GM19025 (cell line): ENCODE measurements around the gene TNF.

Experiments
- ATAC-seq: cut with Tn5 transposase; IDR thresholded peaks from one replicate; pipeline ENCODE4 v1.9.1; 2021; ENCODE audit warnings: mild to moderate bottlenecking, low read depth, moderate library complexity; ENCODE audit not compliant: unreplicated experiment

TNF gene

DNA sequence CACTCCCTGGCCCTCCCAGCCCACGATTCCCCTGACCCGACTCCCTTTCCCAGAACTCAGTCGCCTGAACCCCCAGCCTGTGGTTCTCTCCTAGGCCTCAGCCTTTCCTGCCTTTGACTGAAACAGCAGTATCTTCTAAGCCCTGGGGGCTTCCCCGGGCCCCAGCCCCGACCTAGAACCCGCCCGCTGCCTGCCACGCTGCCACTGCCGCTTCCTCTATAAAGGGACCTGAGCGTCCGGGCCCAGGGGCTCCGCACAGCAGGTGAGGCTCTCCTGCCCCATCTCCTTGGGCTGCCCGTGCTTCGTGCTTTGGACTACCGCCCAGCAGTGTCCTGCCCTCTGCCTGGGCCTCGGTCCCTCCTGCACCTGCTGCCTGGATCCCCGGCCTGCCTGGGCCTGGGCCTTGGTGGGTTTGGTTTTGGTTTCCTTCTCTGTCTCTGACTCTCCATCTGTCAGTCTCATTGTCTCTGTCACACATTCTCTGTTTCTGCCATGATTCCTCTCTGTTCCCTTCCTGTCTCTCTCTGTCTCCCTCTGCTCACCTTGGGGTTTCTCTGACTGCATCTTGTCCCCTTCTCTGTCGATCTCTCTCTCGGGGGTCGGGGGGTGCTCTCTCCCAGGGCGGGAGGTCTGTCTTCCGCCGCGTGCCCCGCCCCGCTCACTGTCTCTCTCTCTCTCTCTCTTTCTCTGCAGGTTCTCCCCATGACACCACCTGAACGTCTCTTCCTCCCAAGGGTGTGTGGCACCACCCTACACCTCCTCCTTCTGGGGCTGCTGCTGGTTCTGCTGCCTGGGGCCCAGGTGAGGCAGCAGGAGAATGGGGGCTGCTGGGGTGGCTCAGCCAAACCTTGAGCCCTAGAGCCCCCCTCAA, 3.1 kb upstream of the TNF start, which contains the start of gene LTA:
TSS of gene LTA (plus strand) at position 249 of the 871 bp plus-strand sequence. CDS start at position 703, 454 bp downstream.
- peak; percentile 54 for ATAC-seq

DNA sequence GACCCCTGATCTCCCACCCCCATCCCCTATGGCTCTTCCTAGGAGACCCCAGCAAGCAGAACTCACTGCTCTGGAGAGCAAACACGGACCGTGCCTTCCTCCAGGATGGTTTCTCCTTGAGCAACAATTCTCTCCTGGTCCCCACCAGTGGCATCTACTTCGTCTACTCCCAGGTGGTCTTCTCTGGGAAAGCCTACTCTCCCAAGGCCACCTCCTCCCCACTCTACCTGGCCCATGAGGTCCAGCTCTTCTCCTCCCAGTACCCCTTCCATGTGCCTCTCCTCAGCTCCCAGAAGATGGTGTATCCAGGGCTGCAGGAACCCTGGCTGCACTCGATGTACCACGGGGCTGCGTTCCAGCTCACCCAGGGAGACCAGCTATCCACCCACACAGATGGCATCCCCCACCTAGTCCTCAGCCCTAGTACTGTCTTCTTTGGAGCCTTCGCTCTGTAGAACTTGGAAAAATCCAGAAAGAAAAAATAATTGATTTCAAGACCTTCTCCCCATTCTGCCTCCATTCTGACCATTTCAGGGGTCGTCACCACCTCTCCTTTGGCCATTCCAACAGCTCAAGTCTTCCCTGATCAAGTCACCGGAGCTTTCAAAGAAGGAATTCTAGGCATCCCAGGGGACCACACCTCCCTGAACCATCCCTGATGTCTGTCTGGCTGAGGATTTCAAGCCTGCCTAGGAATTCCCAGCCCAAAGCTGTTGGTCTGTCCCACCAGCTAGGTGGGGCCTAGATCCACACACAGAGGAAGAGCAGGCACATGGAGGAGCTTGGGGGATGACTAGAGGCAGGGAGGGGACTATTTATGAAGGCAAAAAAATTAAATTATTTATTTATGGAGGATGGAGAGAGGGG, 1.9 kb upstream of the TNF start:
- no peak for ATAC-seq

DNA sequence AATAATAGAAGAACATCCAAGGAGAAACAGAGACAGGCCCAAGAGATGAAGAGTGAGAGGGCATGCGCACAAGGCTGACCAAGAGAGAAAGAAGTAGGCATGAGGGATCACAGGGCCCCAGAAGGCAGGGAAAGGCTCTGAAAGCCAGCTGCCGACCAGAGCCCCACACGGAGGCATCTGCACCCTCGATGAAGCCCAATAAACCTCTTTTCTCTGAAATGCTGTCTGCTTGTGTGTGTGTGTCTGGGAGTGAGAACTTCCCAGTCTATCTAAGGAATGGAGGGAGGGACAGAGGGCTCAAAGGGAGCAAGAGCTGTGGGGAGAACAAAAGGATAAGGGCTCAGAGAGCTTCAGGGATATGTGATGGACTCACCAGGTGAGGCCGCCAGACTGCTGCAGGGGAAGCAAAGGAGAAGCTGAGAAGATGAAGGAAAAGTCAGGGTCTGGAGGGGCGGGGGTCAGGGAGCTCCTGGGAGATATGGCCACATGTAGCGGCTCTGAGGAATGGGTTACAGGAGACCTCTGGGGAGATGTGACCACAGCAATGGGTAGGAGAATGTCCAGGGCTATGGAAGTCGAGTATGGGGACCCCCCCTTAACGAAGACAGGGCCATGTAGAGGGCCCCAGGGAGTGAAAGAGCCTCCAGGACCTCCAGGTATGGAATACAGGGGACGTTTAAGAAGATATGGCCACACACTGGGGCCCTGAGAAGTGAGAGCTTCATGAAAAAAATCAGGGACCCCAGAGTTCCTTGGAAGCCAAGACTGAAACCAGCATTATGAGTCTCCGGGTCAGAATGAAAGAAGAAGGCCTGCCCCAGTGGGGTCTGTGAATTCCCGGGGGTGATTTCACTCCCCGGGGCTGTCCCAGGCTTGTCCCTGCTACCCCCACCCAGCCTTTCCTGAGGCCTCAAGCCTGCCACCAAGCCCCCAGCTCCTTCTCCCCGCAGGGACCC, 981 bp upstream of the TNF start:
- ATAC-seq = no peak

DNA sequence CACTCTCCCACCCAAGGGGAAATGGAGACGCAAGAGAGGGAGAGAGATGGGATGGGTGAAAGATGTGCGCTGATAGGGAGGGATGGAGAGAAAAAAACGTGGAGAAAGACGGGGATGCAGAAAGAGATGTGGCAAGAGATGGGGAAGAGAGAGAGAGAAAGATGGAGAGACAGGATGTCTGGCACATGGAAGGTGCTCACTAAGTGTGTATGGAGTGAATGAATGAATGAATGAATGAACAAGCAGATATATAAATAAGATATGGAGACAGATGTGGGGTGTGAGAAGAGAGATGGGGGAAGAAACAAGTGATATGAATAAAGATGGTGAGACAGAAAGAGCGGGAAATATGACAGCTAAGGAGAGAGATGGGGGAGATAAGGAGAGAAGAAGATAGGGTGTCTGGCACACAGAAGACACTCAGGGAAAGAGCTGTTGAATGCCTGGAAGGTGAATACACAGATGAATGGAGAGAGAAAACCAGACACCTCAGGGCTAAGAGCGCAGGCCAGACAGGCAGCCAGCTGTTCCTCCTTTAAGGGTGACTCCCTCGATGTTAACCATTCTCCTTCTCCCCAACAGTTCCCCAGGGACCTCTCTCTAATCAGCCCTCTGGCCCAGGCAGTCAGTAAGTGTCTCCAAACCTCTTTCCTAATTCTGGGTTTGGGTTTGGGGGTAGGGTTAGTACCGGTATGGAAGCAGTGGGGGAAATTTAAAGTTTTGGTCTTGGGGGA, 754 bp downstream of the TNF start:
- no peak for ATAC-seq

DNA sequence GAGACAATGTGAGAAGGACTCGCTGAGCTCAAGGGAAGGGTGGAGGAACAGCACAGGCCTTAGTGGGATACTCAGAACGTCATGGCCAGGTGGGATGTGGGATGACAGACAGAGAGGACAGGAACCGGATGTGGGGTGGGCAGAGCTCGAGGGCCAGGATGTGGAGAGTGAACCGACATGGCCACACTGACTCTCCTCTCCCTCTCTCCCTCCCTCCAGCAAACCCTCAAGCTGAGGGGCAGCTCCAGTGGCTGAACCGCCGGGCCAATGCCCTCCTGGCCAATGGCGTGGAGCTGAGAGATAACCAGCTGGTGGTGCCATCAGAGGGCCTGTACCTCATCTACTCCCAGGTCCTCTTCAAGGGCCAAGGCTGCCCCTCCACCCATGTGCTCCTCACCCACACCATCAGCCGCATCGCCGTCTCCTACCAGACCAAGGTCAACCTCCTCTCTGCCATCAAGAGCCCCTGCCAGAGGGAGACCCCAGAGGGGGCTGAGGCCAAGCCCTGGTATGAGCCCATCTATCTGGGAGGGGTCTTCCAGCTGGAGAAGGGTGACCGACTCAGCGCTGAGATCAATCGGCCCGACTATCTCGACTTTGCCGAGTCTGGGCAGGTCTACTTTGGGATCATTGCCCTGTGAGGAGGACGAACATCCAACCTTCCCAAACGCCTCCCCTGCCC, 1.7 kb downstream of the TNF start:
- no peak for ATAC-seq

DNA sequence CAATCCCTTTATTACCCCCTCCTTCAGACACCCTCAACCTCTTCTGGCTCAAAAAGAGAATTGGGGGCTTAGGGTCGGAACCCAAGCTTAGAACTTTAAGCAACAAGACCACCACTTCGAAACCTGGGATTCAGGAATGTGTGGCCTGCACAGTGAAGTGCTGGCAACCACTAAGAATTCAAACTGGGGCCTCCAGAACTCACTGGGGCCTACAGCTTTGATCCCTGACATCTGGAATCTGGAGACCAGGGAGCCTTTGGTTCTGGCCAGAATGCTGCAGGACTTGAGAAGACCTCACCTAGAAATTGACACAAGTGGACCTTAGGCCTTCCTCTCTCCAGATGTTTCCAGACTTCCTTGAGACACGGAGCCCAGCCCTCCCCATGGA, 2.2 kb downstream of the TNF start:
- ATAC-seq = no peak

DNA sequence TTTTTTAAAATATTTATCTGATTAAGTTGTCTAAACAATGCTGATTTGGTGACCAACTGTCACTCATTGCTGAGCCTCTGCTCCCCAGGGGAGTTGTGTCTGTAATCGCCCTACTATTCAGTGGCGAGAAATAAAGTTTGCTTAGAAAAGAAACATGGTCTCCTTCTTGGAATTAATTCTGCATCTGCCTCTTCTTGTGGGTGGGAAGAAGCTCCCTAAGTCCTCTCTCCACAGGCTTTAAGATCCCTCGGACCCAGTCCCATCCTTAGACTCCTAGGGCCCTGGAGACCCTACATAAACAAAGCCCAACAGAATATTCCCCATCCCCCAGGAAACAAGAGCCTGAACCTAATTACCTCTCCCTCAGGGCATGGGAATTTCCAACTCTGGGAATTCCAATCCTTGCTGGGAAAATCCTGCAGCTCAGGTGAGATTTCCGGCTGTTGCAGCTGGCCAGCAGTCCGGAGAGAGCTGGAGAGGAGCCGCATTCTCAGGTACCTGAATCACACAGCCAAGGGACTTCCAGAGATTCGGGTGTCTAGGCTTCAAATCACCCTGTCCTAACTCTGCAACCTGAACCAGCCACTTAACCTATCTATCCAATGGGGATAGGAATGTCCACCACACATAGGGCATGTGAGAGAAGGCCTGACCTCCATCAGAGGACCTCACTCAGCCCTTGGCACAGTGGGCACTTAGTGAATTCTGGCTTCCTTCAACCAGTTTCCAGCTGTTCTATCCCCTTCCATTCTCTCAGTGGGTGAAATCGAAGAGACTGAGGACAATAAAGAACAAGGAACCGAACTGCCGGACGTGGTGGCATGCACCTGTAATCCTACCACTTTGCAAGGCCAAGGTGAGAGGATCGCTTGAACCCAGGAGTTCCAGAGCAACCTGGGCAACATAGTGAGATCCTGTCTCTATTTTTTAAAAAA, 3.1 kb downstream of the TNF start:
- ATAC-seq = no peak

DNA sequence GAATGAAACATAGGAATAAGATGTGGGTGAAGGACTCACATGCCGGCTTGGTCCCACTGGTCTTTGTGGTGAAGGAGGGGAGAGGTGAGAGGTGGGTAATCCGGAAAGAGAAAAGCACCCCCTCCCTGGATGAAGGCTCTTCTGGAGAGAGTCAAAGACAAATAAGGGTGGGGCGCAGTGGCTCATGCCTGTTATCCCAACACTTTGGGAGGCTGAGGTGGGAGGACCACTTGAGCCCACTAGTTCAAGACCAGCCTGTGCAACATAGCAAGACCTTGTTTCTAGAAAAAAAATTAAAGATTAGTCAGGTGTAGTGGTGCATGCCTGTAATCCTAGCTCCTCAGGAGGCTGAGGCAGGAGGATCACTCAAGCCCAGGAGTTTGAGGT, 3.7 kb downstream of the TNF start:
- no peak for ATAC-seq

DNA sequence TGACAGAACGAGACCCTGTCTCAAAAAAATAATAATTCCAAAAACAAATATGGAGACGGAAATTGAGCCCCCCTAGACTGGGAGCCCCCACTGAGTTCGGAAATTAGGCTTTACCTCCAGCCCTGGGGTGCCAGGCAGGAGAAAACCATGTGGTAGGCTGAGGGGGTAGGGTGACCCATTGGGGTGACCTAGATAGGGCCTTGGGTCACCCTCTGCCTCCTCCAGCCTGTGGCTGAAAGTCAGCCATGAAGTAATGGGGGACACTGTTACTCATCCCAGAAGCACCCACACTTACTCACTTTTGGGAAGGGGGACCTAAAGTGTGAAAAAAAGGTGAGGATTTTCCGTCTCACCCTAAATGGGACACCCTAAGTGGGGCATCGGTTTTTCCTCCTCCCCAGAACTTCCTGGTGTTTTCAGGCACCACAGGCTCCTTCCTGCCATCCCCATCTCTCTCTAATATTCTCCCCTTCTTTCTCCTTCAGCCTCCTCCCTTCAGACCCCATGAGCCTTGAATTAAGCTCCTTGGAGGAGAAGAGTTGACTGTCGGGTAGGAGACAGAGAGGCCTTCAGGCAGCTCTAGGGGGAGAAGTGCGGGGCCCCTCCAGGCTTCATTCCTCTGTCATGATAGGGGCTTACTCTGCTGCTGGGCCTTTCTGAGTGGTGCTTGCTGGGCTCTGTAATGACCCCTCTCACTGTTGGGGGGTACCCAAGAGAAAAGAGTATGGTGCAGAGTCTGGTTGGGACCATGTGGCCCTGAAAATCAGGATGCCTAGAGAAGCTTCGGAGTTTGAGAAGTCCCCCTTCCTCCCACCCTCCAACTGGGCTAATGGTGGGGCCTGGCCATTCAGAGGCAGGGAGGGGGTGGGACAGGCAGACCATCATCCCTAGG, 4.4 kb downstream of the TNF start:
- no peak for ATAC-seq

DNA sequence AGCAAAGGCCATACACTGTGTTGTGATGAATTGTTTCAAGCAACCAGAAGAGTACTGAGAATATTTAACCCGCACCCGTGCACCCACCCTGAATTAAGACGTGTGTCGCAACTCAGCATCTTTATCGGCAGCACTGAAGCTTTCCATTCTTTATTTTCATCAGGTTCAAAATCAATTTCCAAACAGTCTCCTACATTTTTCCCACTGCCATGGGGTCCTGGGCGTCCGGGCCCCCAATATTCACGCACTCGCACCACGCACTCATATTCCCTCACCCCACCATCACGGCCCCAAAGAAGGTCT, 5.0 kb downstream of the TNF start:
- ATAC-seq = no peak

DNA sequence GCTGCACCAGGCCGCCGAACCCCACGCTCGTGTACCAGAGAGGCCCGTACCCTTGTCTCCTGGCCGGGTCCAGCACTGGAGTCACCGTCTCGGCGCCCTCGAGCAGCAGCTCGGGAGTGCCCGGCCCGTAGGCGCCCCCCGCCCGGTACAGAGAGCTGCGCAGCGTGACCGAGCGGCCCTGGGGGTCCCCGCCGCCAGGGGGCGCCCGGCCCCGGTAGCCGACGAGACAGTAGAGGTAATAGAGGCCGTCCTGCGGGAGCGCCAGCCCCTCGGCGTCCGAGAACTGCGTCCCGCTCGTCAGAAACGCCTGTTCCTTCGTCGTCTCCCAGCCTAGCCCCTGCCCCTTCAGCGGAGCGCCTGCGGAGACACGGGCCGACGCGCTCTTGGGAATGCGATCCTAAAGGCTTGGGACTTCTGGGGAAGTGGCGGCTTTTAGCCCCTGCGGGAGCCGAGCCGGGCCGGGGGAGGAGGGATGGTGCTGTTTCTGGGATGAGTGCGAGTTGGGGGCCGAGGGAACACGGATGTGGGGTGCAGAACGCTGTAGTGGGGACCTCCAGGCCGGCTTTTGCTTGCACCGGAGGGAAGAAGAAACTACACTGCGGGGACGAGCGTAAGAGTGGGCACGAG, 5.6 kb downstream of the TNF start:
- peak; percentile 56 for ATAC-seq

DNA sequence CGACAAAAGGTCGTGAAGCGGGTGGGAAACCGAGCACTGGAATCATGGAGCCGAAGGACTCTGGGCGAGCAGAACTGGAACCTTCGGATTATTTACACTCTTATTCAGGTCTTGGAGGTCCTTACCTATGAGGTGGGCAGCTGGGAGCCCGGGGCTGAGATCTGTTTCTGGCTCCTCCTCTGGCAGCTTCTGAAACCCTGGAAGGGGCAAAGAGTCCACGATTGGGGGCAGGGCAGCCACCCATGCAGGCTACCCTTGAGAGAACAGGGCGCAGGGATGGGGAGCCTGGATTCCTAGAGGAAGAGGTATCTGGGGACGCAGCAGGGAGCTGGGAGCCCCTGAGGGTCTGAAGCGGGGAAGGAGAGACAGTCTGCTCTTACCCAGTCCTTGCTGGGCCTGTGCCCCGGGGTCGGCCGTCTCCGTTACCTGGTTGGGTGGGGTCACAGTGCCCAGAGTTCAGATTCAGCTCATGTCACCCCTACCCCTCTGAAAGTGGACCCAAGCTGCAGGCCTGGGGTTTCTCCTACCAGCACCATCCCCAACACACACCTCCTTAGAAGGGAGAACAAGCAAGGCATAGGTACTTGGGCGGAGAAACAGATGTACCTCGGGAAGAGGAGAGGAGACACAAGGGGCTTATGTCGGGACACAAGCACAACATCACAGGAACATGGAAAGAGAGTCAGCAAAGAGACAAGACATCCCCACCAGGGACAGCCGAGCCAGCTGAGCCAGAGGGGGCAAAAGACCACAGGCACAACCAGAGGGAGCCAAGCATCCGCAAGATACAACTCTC, 6.3 kb downstream of the TNF start:
- no peak for ATAC-seq

DNA sequence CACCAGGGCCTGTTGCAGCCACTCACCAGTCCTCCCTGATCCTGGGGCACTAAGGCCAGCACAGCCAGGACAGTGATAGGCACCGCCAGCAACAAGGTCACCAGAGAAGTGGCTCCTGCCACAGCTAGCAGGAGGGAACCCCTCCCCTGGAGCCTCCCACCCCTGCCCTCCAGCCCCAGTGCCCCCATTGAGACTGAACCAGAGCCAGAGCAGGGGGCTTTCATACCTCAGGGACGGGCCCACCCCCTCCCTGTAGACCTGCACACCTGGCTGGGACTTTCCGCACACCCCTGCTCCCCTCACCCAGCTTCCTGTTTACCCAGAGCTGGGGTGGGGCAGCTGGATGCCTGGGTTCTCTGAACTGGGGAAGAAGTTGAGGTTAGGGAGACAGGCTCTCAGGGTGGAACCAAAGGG, 6.9 kb downstream of the TNF start, which contains the start of gene LTB:
TSS of gene LTB (minus strand) at position 195 of the 414 bp plus-strand sequence. CDS start at position 188, 7 bp downstream.
- no peak for ATAC-seq

DNA sequence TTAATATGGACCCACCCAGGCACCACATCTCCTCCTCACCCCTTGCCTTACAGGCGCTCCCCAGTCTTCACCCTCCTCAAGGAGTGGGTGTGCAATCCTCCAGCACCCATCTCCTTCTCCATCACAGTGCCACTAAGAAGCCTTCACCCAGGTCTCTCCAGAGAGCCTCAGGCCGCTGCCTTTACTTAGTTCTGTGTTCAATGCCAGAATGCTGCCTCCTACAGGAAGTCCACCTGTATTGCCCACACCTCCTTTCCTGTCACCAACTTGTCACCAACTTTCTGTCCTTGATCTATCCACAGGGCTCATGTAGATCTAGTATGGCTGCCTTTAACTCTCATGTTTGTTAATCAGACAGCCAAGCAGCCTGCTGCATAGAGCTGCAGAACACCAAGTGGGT, 10.1 kb downstream of the TNF start:
- no peak for ATAC-seq

DNA sequence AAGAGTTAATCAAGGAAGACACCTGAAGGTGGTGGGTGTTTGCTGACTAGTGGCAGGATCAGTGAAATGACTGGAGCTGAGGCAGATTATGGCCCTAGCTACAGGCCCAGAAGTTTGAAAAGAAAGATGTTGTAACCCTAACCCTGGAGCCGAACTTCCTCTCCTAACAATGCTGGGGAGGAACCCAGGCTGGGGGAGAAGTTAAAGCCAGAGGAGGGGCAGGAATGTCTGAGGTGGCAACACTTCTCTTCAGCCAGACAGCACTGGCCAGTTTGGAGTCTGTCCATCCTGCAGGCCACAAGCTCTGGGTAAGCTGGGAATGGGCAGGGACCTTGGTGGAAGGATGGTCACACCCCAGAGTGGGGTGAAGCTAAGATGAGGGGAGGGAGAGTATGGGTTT, 10.6 kb downstream of the TNF start, which contains the start of gene LST1:
TSS of gene LST1 (plus strand) at position 270 of the 400 bp plus-strand sequence. CDS start 1,023 bp downstream, outside the sequence.
- no peak for ATAC-seq
